B cell (primary cell): ENCODE data around the gene KRTAP4-4. TPM values are rescaled to one million over a fixed set of nuclear protein-coding genes. Genes with fewer than 3 reads are reported as not detected.
"Not testable (repeated sequence)": the region's sequence is repeated elsewhere in the genome, so short reads cannot be mapped to it uniquely, and the experiment has no call there.

Experiments
- ATAC-seq: fragments of 200-7000 bp; cut with Tn5 transposase; one replicate; pipeline ENCODE4 v1.10.0; 2021; ENCODE audit warnings: low read depth, mild to moderate bottlenecking, moderate number of reproducible peaks, moderate library complexity
- CTCF ChIA-PET: fragments of 350-600 bp; sonication (Branson Sonifier 250); formaldehyde crosslinking; loops from one replicate; lab custom pipeline; 2021; ENCODE audit warnings: antibody characterized with exemption, inconsistent platforms; lab: Charles Lee
- POLR2A ChIA-PET: fragments of 350-600 bp; sonication (Branson Sonifier 250); formaldehyde crosslinking; loops from one replicate; lab custom pipeline; 2021; ENCODE audit warnings: antibody characterized with exemption; lab: Charles Lee
- DNase-seq: peaks from one replicate; pipeline ENCODE4 v3.0.0; 2013
- H2AFZ ChIP-seq: 2 replicates; pipeline ENCODE4 v1.6.1; 2012; ENCODE audit warnings: mild to moderate bottlenecking, low read depth, low read length; ENCODE audit not compliant: insufficient read depth, poor library complexity, severe bottlenecking
- H3K27ac ChIP-seq, 2 donors: 1 replicate in 1 of 2; 2 replicates in 1 of 2; pipeline ENCODE4 v1.5.1; 2012 to 2013; ENCODE audit warnings: low read length in 2 of 2, mild to moderate bottlenecking in 2 of 2, moderate library complexity in 1 of 2
- H3K27me3 ChIP-seq, 4 experiments: fragments of 200-600 bp in 1 of 4; sonication (generic) in 1 of 4; replicated peaks in 1 of 4; 1 replicate in 2 of 4; 2 replicates in 2 of 4; pipeline versions ENCODE4 v1.6.1 to v1.7.0; 2013 to 2016; ENCODE audit warnings: low read length in 3 of 4, mild to moderate bottlenecking in 2 of 4, mixed read lengths in 1 of 4, moderate library complexity in 1 of 4; ENCODE audit not compliant: insufficient read depth in 4 of 4, control insufficient read depth in 3 of 4; ENCODE audit errors: control extremely low read depth in 1 of 4
- H3K36me3 ChIP-seq, 2 experiments: replicated peaks in 1 of 2; 1 replicate in 1 of 2; 2 replicates in 1 of 2; pipeline versions ENCODE4 v1.6.1 to v1.7.1; 2013; ENCODE audit warnings: low read length in 1 of 2; ENCODE audit not compliant: insufficient read depth in 2 of 2, control insufficient read depth in 1 of 2; ENCODE audit errors: control extremely low read depth in 1 of 2, extremely low read depth in 1 of 2
- H3K4me1 ChIP-seq, 2 donors: fragments of 200-600 bp in 1 of 2; sonication (generic) in 1 of 2; 1 replicate in 1 of 2; 2 replicates in 1 of 2; pipeline versions ENCODE4 v1.5.1 to v1.6.1; 2013 to 2017; ENCODE audit warnings: low read length in 2 of 2; ENCODE audit not compliant: control insufficient read depth in 2 of 2, insufficient read depth in 2 of 2
- H3K4me2 ChIP-seq: replicated peaks from 2 replicates; pipeline ENCODE3; 2012; ENCODE audit warnings: mild to moderate bottlenecking, low read depth, low read length; ENCODE audit not compliant: poor library complexity, severe bottlenecking
- H3K4me3 ChIP-seq, 5 experiments: fragments of 200-600 bp in 1 of 5; sonication (generic) in 1 of 5; 1 replicate in 3 of 5; 2 replicates in 2 of 5; pipeline versions ENCODE4 v1.5.1 to v1.7.0; 2011 to 2016; ENCODE audit warnings: low read length in 4 of 5, mild to moderate bottlenecking in 4 of 5, low read depth in 2 of 5, control low read depth in 1 of 5, moderate library complexity in 1 of 5; ENCODE audit not compliant: insufficient read depth in 1 of 5; ENCODE audit errors: control extremely low read depth in 1 of 5, extremely low read depth in 1 of 5
- H3K79me2 ChIP-seq: fragments of 200-600 bp; sonication (generic); one replicate; pipeline ENCODE4 v1.6.0; 2016; ENCODE audit warnings: low read length; ENCODE audit not compliant: control insufficient read depth, insufficient read depth
- H3K9ac ChIP-seq: fragments of 200-600 bp; sonication (generic); 2 replicates; pipeline ENCODE4 v1.6.1; 2017; ENCODE audit warnings: mild to moderate bottlenecking, low read length, moderate library complexity
- H3K9me3 ChIP-seq, 3 donors: one replicate each; pipeline versions ENCODE4 v1.6.1 to v1.7.1; 2013; ENCODE audit warnings: low read length in 2 of 3; ENCODE audit not compliant: control insufficient read depth in 2 of 3, insufficient read depth in 1 of 3; ENCODE audit errors: control extremely low read depth in 1 of 3
- H4K20me1 ChIP-seq: 2 replicates; pipeline ENCODE4 v1.6.0; 2012; ENCODE audit warnings: mild to moderate bottlenecking, low read length; ENCODE audit not compliant: insufficient read depth, control insufficient read depth, poor library complexity, severe bottlenecking
- H3K27ac Mint-ChIP-seq: one replicate; pipeline ENCODE4 v1.8.0; 2021; ENCODE audit warnings: mixed read lengths
- H3K27me3 Mint-ChIP-seq: one replicate; pipeline ENCODE4 v1.8.0; 2021; ENCODE audit warnings: mixed read lengths
- H3K4me1 Mint-ChIP-seq: one replicate; pipeline ENCODE4 v1.8.0; 2021; ENCODE audit warnings: mixed read lengths
- H3K4me3 Mint-ChIP-seq: one replicate; pipeline ENCODE4 v1.8.0; 2021; ENCODE audit warnings: mixed read lengths
- H3K9me3 Mint-ChIP-seq: one replicate; pipeline ENCODE4 v1.8.0; 2022; ENCODE audit warnings: mixed read lengths; ENCODE audit not compliant: insufficient read depth
- EZH2 ChIP-seq: IDR thresholded peaks from 2 replicates; pipeline ENCODE4 v1.6.1; 2012; ENCODE audit warnings: borderline replicate concordance, low read depth, mild to moderate bottlenecking, moderate library complexity, low read length; ENCODE audit not compliant: insufficient read depth, poor library complexity, severe bottlenecking
- WGBS: methylation state at CpG from one replicate; pipeline ENCODE4 v1.1.5; 2013; ENCODE audit warnings: missing lambda C conversion rate; ENCODE audit not compliant: insufficient coverage; 5-methylcytosine and 5-hydroxymethylcytosine counted together
- intact Hi-C: fragments of 100-400 bp; cut with micrococcal nuclease; formaldehyde crosslinking; loops from one replicate; pipeline ENCODE4 v1.10.0; 2022
- polyA plus RNA-seq: library from polyadenylated mRNA; depleted of rRNA; stranded (reverse); fragments of >200 nt; gene quantifications from 2 replicates; pipeline ENCODE4 v1.2.3, GENCODE V29; 2012
- total RNA-seq, 2 donors: library from RNA; stranded (reverse); fragments of 120-200 nt in 1 of 2; gene quantifications; 1 replicate in 1 of 2; 2 replicates in 1 of 2; pipeline versions ENCODE4 v1.2.3 to v1.2.4, GENCODE V29; 2013 to 2022
- TF ChIP-seq, protein P1 (sequence below): fragments of 200-600 bp; IDR thresholded peaks from one replicate; pipeline ENCODE4 v1.8.0; 2022; ENCODE audit warnings: antibody characterized with exemption, mild to moderate bottlenecking

KRTAP4-4 gene
- total and polyA plus RNA-seq, 2 donors (not counting 1 experiment from before 2014, with no cell fraction given) = not detected

DNA sequence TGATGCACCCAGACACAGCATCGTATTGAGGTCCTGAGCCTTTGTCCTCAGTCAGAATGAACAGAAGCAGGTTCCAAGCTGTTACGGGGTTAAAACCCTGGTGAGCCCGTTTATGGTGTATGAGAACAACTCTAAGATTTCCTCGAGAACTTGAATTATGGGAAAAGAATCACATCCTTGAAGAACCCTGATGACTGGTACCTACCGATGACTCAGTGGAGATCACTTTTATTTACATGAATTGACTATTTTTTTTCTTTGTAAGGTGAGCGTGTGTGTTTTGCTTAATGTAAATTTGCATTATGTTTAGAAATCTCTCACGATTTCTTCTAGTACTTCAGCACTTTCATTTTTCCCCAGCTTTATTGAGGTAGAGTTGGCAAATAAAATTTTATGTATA is 3.3 kb upstream of the KRTAP4-4 start:
- no peak overlapping the region for H2AFZ ChIP-seq
- no peak overlapping the region for H3K27ac ChIP-seq
- H3K9ac ChIP-seq = no peak overlapping the region
- H3K79me2 ChIP-seq = no peaks in the 10 kb centered on the region
- Mint-ChIP-seq H3K4me1 (no peaks in the 10 kb centered on the region), H3K9me3 (no peaks in the 10 kb centered on the region), H3K4me3 (no peak overlapping the region), H3K27me3 (peaks cover 22% of the 10 kb centered on the region), H3K27ac (no peak overlapping the region)
- no peak for TF ChIP-seq EZH2
- TF ChIP-seq, protein P1, sequence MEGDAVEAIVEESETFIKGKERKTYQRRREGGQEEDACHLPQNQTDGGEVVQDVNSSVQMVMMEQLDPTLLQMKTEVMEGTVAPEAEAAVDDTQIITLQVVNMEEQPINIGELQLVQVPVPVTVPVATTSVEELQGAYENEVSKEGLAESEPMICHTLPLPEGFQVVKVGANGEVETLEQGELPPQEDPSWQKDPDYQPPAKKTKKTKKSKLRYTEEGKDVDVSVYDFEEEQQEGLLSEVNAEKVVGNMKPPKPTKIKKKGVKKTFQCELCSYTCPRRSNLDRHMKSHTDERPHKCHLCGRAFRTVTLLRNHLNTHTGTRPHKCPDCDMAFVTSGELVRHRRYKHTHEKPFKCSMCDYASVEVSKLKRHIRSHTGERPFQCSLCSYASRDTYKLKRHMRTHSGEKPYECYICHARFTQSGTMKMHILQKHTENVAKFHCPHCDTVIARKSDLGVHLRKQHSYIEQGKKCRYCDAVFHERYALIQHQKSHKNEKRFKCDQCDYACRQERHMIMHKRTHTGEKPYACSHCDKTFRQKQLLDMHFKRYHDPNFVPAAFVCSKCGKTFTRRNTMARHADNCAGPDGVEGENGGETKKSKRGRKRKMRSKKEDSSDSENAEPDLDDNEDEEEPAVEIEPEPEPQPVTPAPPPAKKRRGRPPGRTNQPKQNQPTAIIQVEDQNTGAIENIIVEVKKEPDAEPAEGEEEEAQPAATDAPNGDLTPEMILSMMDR = no peak
- H3K4me2 ChIP-seq = no peak overlapping the region
- peaks cover 0 to 6% (median 0%) of the 10 kb centered on the region in 3 donors for H3K9me3 ChIP-seq
- WGBS = 95% methylated on average over 5 of the region's 7 CpGs
- ChIA-PET POLR2A (no interaction called here), CTCF (no interaction called here)
- no peak overlapping the region for H3K4me3 ChIP-seq
- no peaks in the 10 kb centered on the region for H3K36me3 ChIP-seq
- no peaks in the 10 kb centered on the region for H4K20me1 ChIP-seq
- ATAC-seq = no peak
- H3K4me1 ChIP-seq = no peaks in the 10 kb centered on the region
- intact Hi-C loops = no loop called here
- no peaks in the 10 kb centered on the region for H3K27me3 ChIP-seq
- no peak for DNase-seq

DNA sequence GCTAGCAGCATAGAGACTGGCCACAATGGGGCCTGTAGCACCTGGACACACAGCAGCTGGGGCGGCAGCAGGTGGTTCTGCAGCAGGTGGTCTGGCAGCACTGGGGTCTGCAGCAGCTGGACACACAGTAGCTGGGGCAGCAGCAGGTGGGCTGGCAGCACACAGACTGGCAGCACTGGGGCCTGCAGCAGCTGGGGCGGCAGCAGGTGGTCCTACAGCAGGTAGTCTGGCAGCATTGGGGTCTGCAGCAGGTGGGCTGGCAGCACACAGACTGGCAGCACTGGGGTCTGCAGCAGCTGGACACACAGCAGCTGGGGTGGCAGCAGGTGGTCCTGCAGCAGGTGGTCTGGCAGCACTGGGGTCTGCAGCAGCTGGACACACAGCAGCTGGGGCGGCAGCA is 358 bp downstream of the KRTAP4-4 start:
- H3K4me1 Mint-ChIP-seq = not testable (repeated sequence)

More for the DNA sequence above, 358 bp downstream of the KRTAP4-4 start:
- H3K27ac Mint-ChIP-seq, H3K9me3 Mint-ChIP-seq, H3K36me3 ChIP-seq, H3K27me3 ChIP-seq, H3K27ac ChIP-seq, H3K4me1 ChIP-seq, ATAC-seq, H3K9ac ChIP-seq, H2AFZ ChIP-seq, intact Hi-C loops, H3K79me2 ChIP-seq, H4K20me1 ChIP-seq, H3K4me2 ChIP-seq, H3K4me3 Mint-ChIP-seq, DNase-seq, CTCF ChIA-PET, POLR2A ChIA-PET, H3K9me3 ChIP-seq, H3K4me3 ChIP-seq: not testable (repeated sequence)
- peaks cover 37% of the 10 kb centered on the region for H3K27me3 Mint-ChIP-seq
- WGBS = 98% methylated on average over 3 of the region's 3 CpGs
